Peyer's patch (tissue), 4 donors: Measurements from ENCODE around the gene PDE2A.

Source experiments
- POLR2A ChIP-seq, 2 donors: fragments of 450-650 bp; IDR thresholded peaks; one replicate each; pipeline ENCODE4 v1.5.1; 2017; ENCODE audit warnings: antibody characterized with exemption in 2 of 2, mild to moderate bottlenecking in 2 of 2, moderate library complexity in 2 of 2
- TF ChIP-seq, protein P1 (sequence below), 6 experiments: fragments of 450-650 bp in 4 of 6; fragments of 200-600 bp in 2 of 6; sonication (generic) in 1 of 6; IDR thresholded peaks; one replicate each; pipeline ENCODE4 v1.5.1; 2017 to 2019; ENCODE audit warnings: antibody characterized with exemption in 6 of 6, mild to moderate bottlenecking in 3 of 6, moderate library complexity in 1 of 6

GRCh38 chr11:72625691-72626413 lies 48.4 kb downstream of the PDE2A start:
- no peak for TF ChIP-seq POLR2A (IDR thresholded peaks at IDR 0.05)
- TF ChIP-seq, protein P1, sequence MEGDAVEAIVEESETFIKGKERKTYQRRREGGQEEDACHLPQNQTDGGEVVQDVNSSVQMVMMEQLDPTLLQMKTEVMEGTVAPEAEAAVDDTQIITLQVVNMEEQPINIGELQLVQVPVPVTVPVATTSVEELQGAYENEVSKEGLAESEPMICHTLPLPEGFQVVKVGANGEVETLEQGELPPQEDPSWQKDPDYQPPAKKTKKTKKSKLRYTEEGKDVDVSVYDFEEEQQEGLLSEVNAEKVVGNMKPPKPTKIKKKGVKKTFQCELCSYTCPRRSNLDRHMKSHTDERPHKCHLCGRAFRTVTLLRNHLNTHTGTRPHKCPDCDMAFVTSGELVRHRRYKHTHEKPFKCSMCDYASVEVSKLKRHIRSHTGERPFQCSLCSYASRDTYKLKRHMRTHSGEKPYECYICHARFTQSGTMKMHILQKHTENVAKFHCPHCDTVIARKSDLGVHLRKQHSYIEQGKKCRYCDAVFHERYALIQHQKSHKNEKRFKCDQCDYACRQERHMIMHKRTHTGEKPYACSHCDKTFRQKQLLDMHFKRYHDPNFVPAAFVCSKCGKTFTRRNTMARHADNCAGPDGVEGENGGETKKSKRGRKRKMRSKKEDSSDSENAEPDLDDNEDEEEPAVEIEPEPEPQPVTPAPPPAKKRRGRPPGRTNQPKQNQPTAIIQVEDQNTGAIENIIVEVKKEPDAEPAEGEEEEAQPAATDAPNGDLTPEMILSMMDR (IDR thresholded peaks at IDR 0.05) = no peak
